Tibial artery (tissue), 4 donors: Measurements from ENCODE around the gene ANKRD9.

ENCODE experiments used
- DNase-seq, 2 donors: peaks; one replicate each; pipeline ENCODE4 v3.0.0-alpha.2; 2019
- H3K27ac ChIP-seq, 2 donors: fragments of 200-600 bp; sonication (generic) in 1 of 2; 1 replicate in 1 of 2; 2 replicates in 1 of 2; pipeline ENCODE4 v1.5.1; 2018 to 2019; ENCODE audit warnings: mild to moderate bottlenecking in 1 of 2
- H3K27me3 ChIP-seq, 2 donors: fragments of 200-600 bp; sonication (generic) in 1 of 2; one replicate each; pipeline versions ENCODE4 v1.5.1 to v1.6.0; 2016 to 2019
- H3K36me3 ChIP-seq, 3 donors: fragments of 200-600 bp; sonication (generic) in 2 of 3; one replicate each; pipeline ENCODE4 v1.5.1; 2016 to 2019; ENCODE audit warnings: mild to moderate bottlenecking in 2 of 3
- H3K4me1 ChIP-seq, 4 donors: fragments of 200-600 bp; sonication (generic) in 2 of 4; 1 replicate in 3 of 4; 2 replicates in 1 of 4; pipeline ENCODE4 v1.5.1; 2016 to 2019
- H3K4me3 ChIP-seq, 2 donors: fragments of 200-600 bp; sonication (generic) in 1 of 2; 1 replicate in 1 of 2; 2 replicates in 1 of 2; pipeline ENCODE4 v1.5.1; 2018 to 2019; ENCODE audit warnings: mild to moderate bottlenecking in 2 of 2
- H3K9me3 ChIP-seq, 3 donors: fragments of 200-600 bp; sonication (generic) in 1 of 3; one replicate each; pipeline ENCODE4 v1.5.1; 2016 to 2019
- intact Hi-C: fragments of 100-400 bp; cut with DNase I; formaldehyde crosslinking; loops from one replicate; pipeline ENCODE4 v1.15.0; 2023; ENCODE audit warnings: low total_unique reads
- TF ChIP-seq, protein P1 (sequence below), 2 experiments: fragments of 200-600 bp in 1 of 2; fragments of 450-650 bp in 1 of 2; IDR thresholded peaks; one replicate each; pipeline ENCODE4 v1.5.1; 2017 to 2019; ENCODE audit warnings: antibody characterized with exemption in 2 of 2, mild to moderate bottlenecking in 1 of 2, moderate library complexity in 1 of 2

Gene ANKRD9

DNA sequence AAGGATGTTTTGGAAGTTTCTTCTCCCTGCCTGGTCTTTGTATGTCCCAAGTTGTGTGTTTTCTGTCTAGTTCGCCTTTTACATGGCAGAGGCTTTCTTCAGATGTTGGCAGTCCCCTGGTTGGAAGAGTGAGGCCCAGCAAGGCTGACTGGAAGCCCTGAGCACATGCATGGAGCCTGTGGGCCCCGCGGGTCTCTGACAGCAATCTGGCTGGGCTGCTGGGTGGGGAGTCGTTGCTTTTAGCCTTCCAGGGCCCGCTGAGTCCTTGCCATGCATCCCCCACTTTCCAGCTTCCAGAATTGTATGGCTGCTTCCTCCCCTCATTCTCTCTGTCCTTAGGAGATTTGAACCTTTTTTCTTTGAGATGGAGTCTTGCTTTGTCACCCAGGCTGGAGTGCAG lies 25.3 kb downstream of the ANKRD9 start:
- H3K4me1 ChIP-seq, result peaks cover 0 to 13% (median 10%) of the 10 kb centered on the region in 4 donors
- no peak overlapping the region for H3K27ac ChIP-seq
- H3K4me3 ChIP-seq, result no peak overlapping the region
- no peaks in the 10 kb centered on the region for H3K27me3 ChIP-seq
- no peaks in the 10 kb centered on the region for H3K9me3 ChIP-seq
- intact Hi-C loops, result no loop called here
- TF ChIP-seq, protein P1, sequence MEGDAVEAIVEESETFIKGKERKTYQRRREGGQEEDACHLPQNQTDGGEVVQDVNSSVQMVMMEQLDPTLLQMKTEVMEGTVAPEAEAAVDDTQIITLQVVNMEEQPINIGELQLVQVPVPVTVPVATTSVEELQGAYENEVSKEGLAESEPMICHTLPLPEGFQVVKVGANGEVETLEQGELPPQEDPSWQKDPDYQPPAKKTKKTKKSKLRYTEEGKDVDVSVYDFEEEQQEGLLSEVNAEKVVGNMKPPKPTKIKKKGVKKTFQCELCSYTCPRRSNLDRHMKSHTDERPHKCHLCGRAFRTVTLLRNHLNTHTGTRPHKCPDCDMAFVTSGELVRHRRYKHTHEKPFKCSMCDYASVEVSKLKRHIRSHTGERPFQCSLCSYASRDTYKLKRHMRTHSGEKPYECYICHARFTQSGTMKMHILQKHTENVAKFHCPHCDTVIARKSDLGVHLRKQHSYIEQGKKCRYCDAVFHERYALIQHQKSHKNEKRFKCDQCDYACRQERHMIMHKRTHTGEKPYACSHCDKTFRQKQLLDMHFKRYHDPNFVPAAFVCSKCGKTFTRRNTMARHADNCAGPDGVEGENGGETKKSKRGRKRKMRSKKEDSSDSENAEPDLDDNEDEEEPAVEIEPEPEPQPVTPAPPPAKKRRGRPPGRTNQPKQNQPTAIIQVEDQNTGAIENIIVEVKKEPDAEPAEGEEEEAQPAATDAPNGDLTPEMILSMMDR (IDR thresholded peaks at IDR 0.05), result no peak
- no peak for DNase-seq
- peaks cover 0 to 12% (median 7%) of the 10 kb centered on the region in 3 donors for H3K36me3 ChIP-seq

DNA sequence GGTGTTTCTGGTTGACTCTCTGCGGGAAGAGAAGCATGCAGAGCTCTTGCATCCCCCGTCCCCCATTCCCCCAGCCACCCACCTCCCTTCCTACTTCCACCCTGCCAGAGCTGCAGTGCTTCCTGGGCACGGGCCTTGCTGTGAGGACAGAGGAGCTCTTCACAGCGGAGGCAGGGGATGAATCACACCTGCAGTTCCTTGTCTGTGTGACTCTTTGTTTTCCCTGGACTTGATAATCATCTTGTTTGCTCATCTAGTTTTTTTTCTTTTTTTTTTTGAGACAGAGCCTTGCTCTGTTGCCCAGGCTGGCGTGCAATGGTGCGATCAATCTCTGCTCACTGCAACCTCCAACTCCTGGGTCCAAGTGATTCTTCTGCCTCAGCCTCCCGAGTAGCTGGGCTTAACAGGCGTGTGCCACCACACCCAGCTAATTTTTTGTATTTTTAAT lies 27.8 kb downstream of the ANKRD9 start:
- no peak overlapping the region for H3K4me3 ChIP-seq
- peaks cover 0 to 12% (median 7%) of the 10 kb centered on the region in 3 donors for H3K36me3 ChIP-seq
- intact Hi-C loops, result no loop called here
- no peak overlapping the region for H3K27ac ChIP-seq
- no peaks in the 10 kb centered on the region for H3K9me3 ChIP-seq
- peaks cover 0 to 9% (median 5%) of the 10 kb centered on the region in 4 donors for H3K4me1 ChIP-seq
- DNase-seq, result no peak
- TF ChIP-seq, protein P1 (IDR thresholded peaks at IDR 0.05), result no peak
- no peaks in the 10 kb centered on the region for H3K27me3 ChIP-seq

DNA sequence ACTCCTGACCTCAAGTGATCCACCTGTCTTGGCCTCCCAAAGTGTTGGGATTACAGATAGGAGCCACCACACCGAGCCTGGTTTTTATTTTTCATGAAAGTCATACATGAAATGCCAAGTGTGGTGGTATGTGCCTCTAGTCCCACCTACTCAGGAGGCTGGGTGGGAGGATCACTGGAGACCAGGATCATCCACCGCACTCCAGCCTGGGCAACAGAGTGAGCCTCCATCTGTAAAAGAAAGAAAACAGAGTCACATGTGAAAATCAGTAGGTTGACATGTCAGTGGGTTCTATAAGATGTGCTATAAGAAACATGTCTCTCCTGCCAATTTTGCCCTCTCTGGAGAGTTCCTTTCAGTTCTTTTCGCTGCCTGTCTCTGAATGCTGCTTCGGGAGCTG lies 28.2 kb downstream of the ANKRD9 start:
- DNase-seq, result no peak
- H3K27me3 ChIP-seq, result no peaks in the 10 kb centered on the region
- H3K27ac ChIP-seq, result no peak overlapping the region
- H3K4me1 ChIP-seq, result peaks cover 0 to 5% (median under 1%) of the 10 kb centered on the region in 4 donors
- H3K9me3 ChIP-seq, result no peaks in the 10 kb centered on the region
- H3K4me3 ChIP-seq, result no peak overlapping the region
- intact Hi-C loops, result no loop called here
- H3K36me3 ChIP-seq, result peaks cover 0 to 12% (median 7%) of the 10 kb centered on the region in 3 donors
- TF ChIP-seq, protein P1 (IDR thresholded peaks at IDR 0.05), result no peak

DNA sequence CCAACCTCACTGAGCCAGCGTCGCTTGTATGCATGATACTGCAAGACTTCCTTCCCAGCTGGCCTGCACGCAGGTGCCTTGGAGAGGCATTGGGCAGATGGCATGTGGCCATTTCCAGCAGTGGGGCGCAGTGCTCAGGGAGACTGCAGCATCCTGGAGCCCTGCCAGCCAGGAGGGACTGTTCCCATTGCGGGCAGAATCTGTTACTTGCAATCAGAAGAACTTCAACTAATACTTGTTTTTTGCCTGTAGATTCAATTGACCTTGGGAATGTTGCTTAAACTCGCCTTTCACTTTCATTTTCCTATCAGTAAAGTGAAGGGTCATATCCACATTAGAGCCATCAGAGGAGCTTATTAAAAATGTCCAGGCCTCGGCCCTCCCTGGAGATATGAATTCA lies 29.8 kb downstream of the ANKRD9 start:
- peaks cover 0 to 12% (median 12%) of the 10 kb centered on the region in 3 donors for H3K36me3 ChIP-seq
- TF ChIP-seq, protein P1 (IDR thresholded peaks at IDR 0.05), result no peak
- peaks cover 0 to 4% (median 0%) of the 10 kb centered on the region in 4 donors for H3K4me1 ChIP-seq
- no peak overlapping the region for H3K4me3 ChIP-seq
- H3K9me3 ChIP-seq, result no peaks in the 10 kb centered on the region
- DNase-seq, result no peak
- no peaks in the 10 kb centered on the region for H3K27me3 ChIP-seq
- intact Hi-C loops, result no loop called here
- H3K27ac ChIP-seq, result no peak overlapping the region

DNA sequence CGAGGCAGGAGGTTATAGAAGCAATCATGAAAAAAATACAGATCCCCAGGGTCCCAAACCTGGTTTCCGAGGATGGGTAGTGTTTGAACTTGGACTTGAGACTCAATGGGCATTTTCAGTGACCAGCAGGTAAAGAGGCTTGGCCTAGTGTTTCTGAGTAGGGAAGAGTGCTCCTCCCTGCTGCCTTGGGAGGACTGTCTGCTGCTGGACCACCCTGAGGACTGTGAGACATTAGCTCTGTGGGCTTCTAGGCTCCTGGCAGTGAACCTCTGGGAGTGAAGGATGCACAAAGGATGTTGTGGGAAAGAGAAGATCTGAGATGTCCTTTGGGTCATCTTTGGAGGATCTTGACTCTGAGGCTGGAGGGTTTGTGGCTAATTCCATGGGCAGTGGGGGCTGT lies 30.5 kb downstream of the ANKRD9 start:
- no peaks in the 10 kb centered on the region for H3K27me3 ChIP-seq
- no peak for DNase-seq
- H3K36me3 ChIP-seq, result peaks cover 0 to 12% (median 12%) of the 10 kb centered on the region in 3 donors
- intact Hi-C loops, result no loop called here
- no peak overlapping the region for H3K27ac ChIP-seq
- peaks cover 0 to 4% (median 0%) of the 10 kb centered on the region in 4 donors for H3K4me1 ChIP-seq
- no peak overlapping the region for H3K4me3 ChIP-seq
- TF ChIP-seq, protein P1 (IDR thresholded peaks at IDR 0.05), result no peak
- H3K9me3 ChIP-seq, result no peaks in the 10 kb centered on the region

DNA sequence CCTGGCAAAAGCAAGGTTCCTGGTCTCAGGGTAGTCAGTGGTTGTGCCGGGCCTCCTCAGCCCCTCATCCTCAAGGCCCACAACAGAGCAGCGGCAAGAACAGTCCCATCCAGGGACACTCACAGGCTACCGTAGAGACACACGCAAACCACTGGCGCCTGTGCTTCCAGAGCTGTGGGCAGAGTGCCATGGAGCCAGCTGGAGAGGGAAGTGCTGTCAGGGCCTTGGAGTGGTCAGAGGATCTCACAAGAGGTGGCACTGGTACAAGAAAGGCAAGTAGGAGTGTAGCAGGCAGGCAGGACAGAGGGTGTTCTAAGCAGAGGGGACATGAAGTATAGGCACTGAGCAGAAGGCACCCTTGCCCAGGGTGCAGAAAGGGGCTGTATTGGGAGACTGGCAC lies 34.6 kb downstream of the ANKRD9 start:
- intact Hi-C loops, result no loop called here
- Histone ChIP-seq H3K4me3 (no peak overlapping the region), H3K4me1 (peaks cover 0 to 4% (median 0%) of the 10 kb centered on the region in 4 donors), H3K27me3 (no peaks in the 10 kb centered on the region), H3K36me3 (peaks cover 0 to 8% (median 8%) of the 10 kb centered on the region in 3 donors), H3K9me3 (no peaks in the 10 kb centered on the region), H3K27ac (no peak overlapping the region)
- no peak for DNase-seq
- TF ChIP-seq, protein P1 (IDR thresholded peaks at IDR 0.05), result no peak
